Common myeloid progenitor, CD34-positive (primary cell): Measurements from ENCODE around the gene AP1B1.

ENCODE experiments used
- CTCF ChIA-PET: fragments of 350-600 bp; sonication (Branson Sonifier 250); formaldehyde crosslinking; loops from one replicate; lab custom pipeline; 2021; ENCODE audit warnings: antibody characterized with exemption; lab: Charles Lee
- POLR2A ChIA-PET: fragments of 350-600 bp; sonication (Branson Sonifier 250); formaldehyde crosslinking; loops from one replicate; lab custom pipeline; 2021; ENCODE audit warnings: antibody characterized with exemption; lab: Charles Lee
- DNase-seq, 3 donors: peaks; one replicate each; pipeline versions ENCODE4 v3.0.0 to v3.0.0-alpha.2; 2013
- H3K27ac ChIP-seq, 2 experiments: 1 replicate in 1 of 2; 2 replicates in 1 of 2; pipeline ENCODE4 v1.7.0; 2013; ENCODE audit warnings: inconsistent platforms in 2 of 2, low read length in 2 of 2, mild to moderate bottlenecking in 2 of 2, low read depth in 1 of 2, moderate library complexity in 1 of 2; ENCODE audit not compliant: severe bottlenecking in 2 of 2, insufficient read depth in 1 of 2, poor library complexity in 1 of 2
- H3K27me3 ChIP-seq, 5 experiments: replicated peaks in 2 of 5; 1 replicate in 3 of 5; 2 replicates in 2 of 5; pipeline versions ENCODE4 v1.6.1 to v1.7.0; 2013; ENCODE audit warnings: low read length in 4 of 5, mild to moderate bottlenecking in 2 of 5, moderate library complexity in 2 of 5, inconsistent platforms in 1 of 5; ENCODE audit not compliant: insufficient read depth in 5 of 5, control insufficient read depth in 4 of 5
- H3K36me3 ChIP-seq, 4 experiments: 1 replicate in 2 of 4; 2 replicates in 2 of 4; pipeline versions ENCODE4 v1.6.1 to v1.7.0; 2013; ENCODE audit warnings: low read length in 3 of 4, control low read depth in 1 of 4, mild to moderate bottlenecking in 1 of 4; ENCODE audit not compliant: control insufficient read depth in 4 of 4, insufficient read depth in 4 of 4
- H3K4me1 ChIP-seq, 4 experiments: 1 replicate in 3 of 4; 2 replicates in 1 of 4; pipeline versions ENCODE4 v1.6.1 to v1.7.1; 2013; ENCODE audit warnings: low read length in 3 of 4, mild to moderate bottlenecking in 3 of 4, control low read depth in 1 of 4, inconsistent platforms in 1 of 4, moderate library complexity in 1 of 4; ENCODE audit not compliant: control insufficient read depth in 4 of 4, insufficient read depth in 4 of 4; ENCODE audit errors: control extremely low read depth in 1 of 4
- H3K4me3 ChIP-seq, 7 experiments: 1 replicate in 4 of 7; 2 replicates in 3 of 7; pipeline versions ENCODE4 v1.5.1 to v1.7.0; 2013; ENCODE audit warnings: mild to moderate bottlenecking in 7 of 7, low read length in 6 of 7, moderate library complexity in 6 of 7, inconsistent platforms in 2 of 7, low read depth in 2 of 7, control low read depth in 1 of 7; ENCODE audit not compliant: insufficient read depth in 4 of 7, control insufficient read depth in 1 of 7; ENCODE audit errors: extremely low read depth in 1 of 7
- H3K9me3 ChIP-seq, 5 experiments: 1 replicate in 4 of 5; 2 replicates in 1 of 5; pipeline versions ENCODE4 v1.6.1 to v1.7.1; 2013; ENCODE audit warnings: low read length in 4 of 5, mild to moderate bottlenecking in 2 of 5, inconsistent platforms in 1 of 5, low read depth in 1 of 5, moderate library complexity in 1 of 5; ENCODE audit not compliant: control insufficient read depth in 4 of 5, insufficient read depth in 2 of 5; ENCODE audit errors: control extremely low read depth in 1 of 5
- WGBS: methylation state at CpG from one replicate; pipeline ENCODE4 v1.1.5; 2013; ENCODE audit not compliant: insufficient coverage; 5-methylcytosine and 5-hydroxymethylcytosine counted together

Gene AP1B1

GRCh38 chr22:29331213-29331612 is 57.2 kb downstream of the AP1B1 start:
- WGBS: 90% methylated on average over 8 of the region's 8 CpGs
- Histone ChIP-seq H3K4me3 (no peak overlapping the region), H3K27ac (no peak overlapping the region), H3K9me3 (no peaks in the 10 kb centered on the region), H3K36me3 (peaks cover 7 to 96% (median 73%) of the 10 kb centered on the region in 4 experiments), H3K4me1 (no peaks in the 10 kb centered on the region), H3K27me3 (no peaks in the 10 kb centered on the region)
- ChIA-PET POLR2A (no interaction called here), CTCF (no interaction called here)
- no peak for DNase-seq

DNA sequence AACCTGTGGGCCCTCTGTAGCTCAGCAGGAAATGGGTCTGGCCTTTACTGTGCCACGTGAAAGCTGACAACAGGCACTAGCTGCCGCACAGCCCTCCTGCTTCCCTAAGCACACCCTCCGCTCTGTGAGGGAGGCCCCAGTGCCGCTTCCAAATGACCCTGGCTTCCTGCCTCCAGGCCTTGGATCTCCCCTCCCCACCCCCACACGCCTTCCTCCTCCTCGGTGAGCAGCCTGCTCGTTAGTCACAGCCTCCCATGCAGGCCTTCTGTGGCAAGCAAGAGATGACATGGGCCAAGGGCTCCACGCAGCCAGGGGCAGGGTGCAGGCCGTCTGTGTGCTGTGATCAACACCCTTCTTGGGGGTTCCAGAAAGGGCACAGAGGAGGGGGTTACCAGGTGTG is 57.6 kb downstream of the AP1B1 start:
- Histone ChIP-seq H3K36me3 (peaks cover 9 to 96% (median 70%) of the 10 kb centered on the region in 4 experiments), H3K9me3 (no peaks in the 10 kb centered on the region)
- DNase-seq: no peak

DNA sequence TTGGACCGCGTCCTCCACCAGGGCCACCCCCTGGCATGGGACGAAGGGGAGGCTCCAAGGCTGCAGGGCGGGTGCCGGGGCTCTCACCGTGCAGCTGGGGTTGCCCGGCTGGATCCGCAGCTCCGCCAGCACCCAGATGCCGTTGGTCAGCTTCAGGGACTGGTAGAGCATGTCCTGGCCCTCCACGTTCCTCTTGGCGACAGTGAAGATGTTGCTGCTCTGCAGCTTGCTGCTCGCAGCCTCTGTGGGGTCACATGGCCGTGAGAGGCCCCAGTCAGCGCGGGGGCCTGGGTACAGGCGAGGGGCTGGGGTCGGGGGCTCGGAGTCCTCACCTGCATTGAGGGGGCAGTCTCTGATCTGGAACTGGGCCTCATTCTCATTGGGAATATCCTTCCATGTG is 58.1 kb downstream of the AP1B1 start:
- H3K27me3 ChIP-seq: no peaks in the 10 kb centered on the region
- DNase-seq: no peak
- ChIA-PET POLR2A (no interaction called here), CTCF (no interaction called here)
- no peak overlapping the region for H3K27ac ChIP-seq
- peaks cover 9 to 91% (median 67%) of the 10 kb centered on the region in 4 experiments for H3K36me3 ChIP-seq
- no peak overlapping the region for H3K4me3 ChIP-seq
- H3K9me3 ChIP-seq: no peaks in the 10 kb centered on the region
- 98% methylated on average over 18 of the region's 19 CpGs for WGBS
- no peaks in the 10 kb centered on the region for H3K4me1 ChIP-seq

More for the DNA sequence above, 57.6 kb downstream of the AP1B1 start:
- ChIA-PET CTCF (no interaction called here), POLR2A (no interaction called here)
- Histone ChIP-seq H3K4me1 (no peaks in the 10 kb centered on the region), H3K27me3 (no peaks in the 10 kb centered on the region), H3K4me3 (no peak overlapping the region), H3K27ac (no peak overlapping the region)
- 96% methylated on average over 9 of the region's 9 CpGs for WGBS

DNA sequence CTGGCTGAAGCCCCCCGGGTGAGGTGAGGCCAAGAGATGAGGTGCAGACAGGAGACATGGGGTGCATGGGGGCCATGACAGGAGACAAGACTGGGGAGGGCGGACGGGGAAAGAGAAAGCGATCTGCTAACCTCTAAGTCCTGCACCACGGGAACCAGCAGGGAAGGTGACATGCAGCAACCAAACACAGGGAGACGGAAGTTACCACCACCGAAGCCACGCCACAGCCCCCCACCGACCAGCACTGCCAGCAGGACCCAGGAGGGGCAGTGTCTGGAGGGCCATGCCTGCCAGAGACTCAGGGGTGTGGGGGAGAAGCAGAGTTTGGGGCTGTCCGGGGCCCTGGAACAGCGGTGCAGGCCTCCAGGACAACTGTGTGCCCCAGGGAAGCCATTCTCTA is 58.8 kb downstream of the AP1B1 start:
- Histone ChIP-seq H3K4me3 (no peak overlapping the region), H3K27ac (no peak overlapping the region), H3K4me1 (no peaks in the 10 kb centered on the region), H3K36me3 (peaks cover 9 to 84% (median 62%) of the 10 kb centered on the region in 4 experiments), H3K9me3 (no peaks in the 10 kb centered on the region), H3K27me3 (no peaks in the 10 kb centered on the region)
- CTCF ChIA-PET: no interaction called here
- DNase-seq: no peak
- 96% methylated on average over 10 of the region's 11 CpGs for WGBS
- POLR2A ChIA-PET: no interaction called here

GRCh38 chr22:29328566-29329500 is 59.5 kb downstream of the AP1B1 start:
- Histone ChIP-seq H3K4me1 (no peaks in the 10 kb centered on the region), H3K36me3 (peaks cover 9 to 77% (median 57%) of the 10 kb centered on the region in 4 experiments), H3K9me3 (no peaks in the 10 kb centered on the region), H3K4me3 (no peak overlapping the region), H3K27me3 (no peaks in the 10 kb centered on the region), H3K27ac (no peak overlapping the region)
- no peak for DNase-seq
- 95% methylated on average over 30 of the region's 34 CpGs for WGBS
- POLR2A ChIA-PET: no interaction called here
- CTCF ChIA-PET: no interaction called here

- no peaks in the 10 kb centered on the region for H3K4me1 ChIP-seq
- no peaks in the 10 kb centered on the region for H3K27me3 ChIP-seq
- WGBS: 87% methylated on average over 4 of the region's 5 CpGs
- ChIA-PET CTCF (interaction anchor here (0.7 kb wide), 1 partner anchor 24 kb away, joined by 3 read pairs; no protein-coding TSS in a partner anchor), POLR2A (interaction anchor here (0.6 kb wide), 1 partner anchor 27 kb away, joined by 4 read pairs; no protein-coding TSS in a partner anchor)
- H3K9me3 ChIP-seq: no peaks in the 10 kb centered on the region
- DNase-seq: no peak
- no peak overlapping the region for H3K4me3 ChIP-seq
- peaks cover 9 to 72% (median 55%) of the 10 kb centered on the region in 4 experiments for H3K36me3 ChIP-seq
- no peak overlapping the region for H3K27ac ChIP-seq
Measured at GRCh38 chr22:29328055-29328454, 60.3 kb downstream of the AP1B1 start.
